ENCODE measurements around the gene COL26A1.

- TF ChIP-seq, protein P1, sequence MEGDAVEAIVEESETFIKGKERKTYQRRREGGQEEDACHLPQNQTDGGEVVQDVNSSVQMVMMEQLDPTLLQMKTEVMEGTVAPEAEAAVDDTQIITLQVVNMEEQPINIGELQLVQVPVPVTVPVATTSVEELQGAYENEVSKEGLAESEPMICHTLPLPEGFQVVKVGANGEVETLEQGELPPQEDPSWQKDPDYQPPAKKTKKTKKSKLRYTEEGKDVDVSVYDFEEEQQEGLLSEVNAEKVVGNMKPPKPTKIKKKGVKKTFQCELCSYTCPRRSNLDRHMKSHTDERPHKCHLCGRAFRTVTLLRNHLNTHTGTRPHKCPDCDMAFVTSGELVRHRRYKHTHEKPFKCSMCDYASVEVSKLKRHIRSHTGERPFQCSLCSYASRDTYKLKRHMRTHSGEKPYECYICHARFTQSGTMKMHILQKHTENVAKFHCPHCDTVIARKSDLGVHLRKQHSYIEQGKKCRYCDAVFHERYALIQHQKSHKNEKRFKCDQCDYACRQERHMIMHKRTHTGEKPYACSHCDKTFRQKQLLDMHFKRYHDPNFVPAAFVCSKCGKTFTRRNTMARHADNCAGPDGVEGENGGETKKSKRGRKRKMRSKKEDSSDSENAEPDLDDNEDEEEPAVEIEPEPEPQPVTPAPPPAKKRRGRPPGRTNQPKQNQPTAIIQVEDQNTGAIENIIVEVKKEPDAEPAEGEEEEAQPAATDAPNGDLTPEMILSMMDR (IDR thresholded peaks at IDR 0.05) = no peak
- TF ChIP-seq POLR2A (IDR thresholded peaks at IDR 0.05) = no peak
Observed at GRCh38 chr7:101386558-101387231, 24.0 kb downstream of the COL26A1 start.
